ENCODE results near the gene BANF2. TPM values are rescaled to one million over a fixed set of nuclear protein-coding genes. Genes with fewer than 3 reads are reported as not detected.
A peak's percentile ranks its signal among the peaks of the same experiment; 100 is the strongest.
"Not testable (repeated sequence)": the region's sequence is repeated elsewhere in the genome, so short reads cannot be mapped to it uniquely, and the experiment has no call there.

BANF2 gene
- total RNA-seq, 1 donor from 2014 or later, result not detected

DNA sequence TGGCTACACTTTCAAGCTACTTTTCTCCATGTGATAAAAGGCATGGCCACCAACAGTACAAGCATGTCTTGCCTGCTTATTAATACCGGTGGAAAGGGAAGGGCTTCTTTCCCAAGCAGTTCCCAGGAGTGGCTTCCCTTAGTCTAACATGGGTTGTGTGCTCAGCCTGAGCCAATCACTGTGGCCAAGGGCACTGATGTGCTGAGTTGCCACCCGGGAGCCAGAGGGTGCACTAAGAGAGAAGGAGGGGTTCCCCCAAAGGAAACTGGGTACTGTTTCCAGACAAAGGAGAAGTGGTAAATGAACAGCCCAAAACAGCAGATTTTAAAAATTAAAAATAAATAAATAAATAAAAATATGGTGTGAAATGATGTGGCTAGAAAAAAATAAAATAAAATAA is 68.5 kb downstream of the BANF2 start:
- H3K4me3 Mint-ChIP-seq, result no peak overlapping the region
- peaks cover 18% of the 10 kb centered on the region for H3K4me1 Mint-ChIP-seq
- no peak for TF ChIP-seq EZH2 (IDR thresholded peaks at IDR 0.05)
- no peak for TF ChIP-seq CTCF (IDR thresholded peaks at IDR 0.05)
- no peak for TF ChIP-seq EZH2phosphoT487 (IDR thresholded peaks at IDR 0.05)
- H3K9me3 Mint-ChIP-seq, result peaks cover 5% of the 10 kb centered on the region
- no peak overlapping the region for H3K27ac ChIP-seq
- no peaks in the 10 kb centered on the region for H3F3A ChIP-seq (ENCODE audit: low read depth)
- H3K9me3 ChIP-seq (ENCODE audit: low read depth), result no peaks in the 10 kb centered on the region
- DNase-seq (ENCODE audit: low spot score), result no peak
- no peak overlapping the region for H3K27ac Mint-ChIP-seq
- H2AFZ ChIP-seq (replicated peaks), result no peak overlapping the region
- H3K27me3 ChIP-seq, result no peaks in the 10 kb centered on the region
- no peak overlapping the region for H3K9ac ChIP-seq
- H3K36me3 Mint-ChIP-seq, result no peaks in the 10 kb centered on the region
- H3K79me2 ChIP-seq (ENCODE audit: low read depth), result no peaks in the 10 kb centered on the region
- H3K27me3 Mint-ChIP-seq (ENCODE audit: insufficient read depth, low read depth), result peaks cover 6% of the 10 kb centered on the region
- H3K4me1 ChIP-seq, result no peaks in the 10 kb centered on the region
- H3K4me3 ChIP-seq, result no peak overlapping the region
- no peaks in the 10 kb centered on the region for H4K20me1 ChIP-seq (ENCODE audit: low read depth)
- no peaks in the 10 kb centered on the region for H3K36me3 ChIP-seq
- no peak overlapping the region for H3K4me2 ChIP-seq

GRCh38 chr20:17769716-17770115 is 70.0 kb downstream of the BANF2 start:
- H3K27ac ChIP-seq; H2AFZ ChIP-seq (replicated peaks); H3K4me1 ChIP-seq; H3K4me3 ChIP-seq; H3K36me3 ChIP-seq; H4K20me1 ChIP-seq (ENCODE audit: low read depth); H3K79me2 ChIP-seq (ENCODE audit: low read depth); H3K36me3 Mint-ChIP-seq; H3F3A ChIP-seq (ENCODE audit: low read depth); H3K27me3 Mint-ChIP-seq (ENCODE audit: insufficient read depth, low read depth); DNase-seq (ENCODE audit: low spot score); H3K9ac ChIP-seq; H3K4me3 Mint-ChIP-seq; H3K9me3 ChIP-seq (ENCODE audit: low read depth); H3K4me2 ChIP-seq; H3K9me3 Mint-ChIP-seq; H3K27me3 ChIP-seq; H3K27ac Mint-ChIP-seq: not testable (repeated sequence)
- peaks cover 21% of the 10 kb centered on the region for H3K4me1 Mint-ChIP-seq

DNA sequence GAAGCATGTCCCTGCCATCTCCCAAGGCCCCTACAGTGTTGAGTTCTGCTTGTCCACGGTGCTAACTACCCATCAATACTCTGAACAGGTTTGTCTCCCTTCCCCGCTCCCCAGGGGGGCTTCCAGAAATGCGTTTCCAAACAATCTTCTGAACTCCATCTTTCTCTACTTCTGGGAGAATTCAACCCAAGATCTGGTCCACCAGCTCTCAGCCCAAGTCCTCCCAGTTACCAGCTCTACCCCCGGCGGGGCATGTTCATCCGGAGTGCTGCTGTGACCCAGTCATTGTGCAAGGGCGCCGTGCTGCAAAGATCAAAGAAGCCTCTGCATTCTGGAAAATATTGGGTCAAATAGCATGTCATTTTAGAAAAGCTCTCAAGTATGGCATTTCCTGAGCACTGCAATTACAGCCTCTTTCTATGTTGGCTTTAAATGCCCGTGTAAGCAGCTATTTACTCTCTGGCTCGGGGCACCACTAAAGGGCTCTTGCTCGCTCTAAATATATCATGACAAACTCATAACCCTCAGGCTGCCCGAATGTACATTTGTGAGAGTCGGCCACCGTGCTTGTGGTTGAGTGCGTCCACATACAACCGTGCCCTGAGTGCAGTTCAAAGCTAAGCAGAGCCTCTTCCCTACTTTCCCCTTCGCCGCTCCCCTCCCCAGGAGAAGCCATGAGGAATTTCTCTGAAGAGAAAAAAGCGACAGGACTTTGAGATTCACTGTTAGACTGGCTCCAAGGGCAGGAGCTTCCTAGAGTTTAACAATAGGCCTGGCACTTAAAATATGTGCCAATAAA is 71.6 kb downstream of the BANF2 start:
- Histone ChIP-seq H3K4me3 (no peak overlapping the region), H2AFZ (replicated peaks) (no peak overlapping the region), H4K20me1 (ENCODE audit: low read depth) (no peaks in the 10 kb centered on the region), H3K36me3 (no peaks in the 10 kb centered on the region), H3K4me2 (no peak overlapping the region), H3F3A (ENCODE audit: low read depth) (no peaks in the 10 kb centered on the region), H3K79me2 (ENCODE audit: low read depth) (no peaks in the 10 kb centered on the region), H3K4me1 (no peaks in the 10 kb centered on the region), H3K9ac (no peak overlapping the region), H3K9me3 (ENCODE audit: low read depth) (no peaks in the 10 kb centered on the region), H3K27me3 (no peaks in the 10 kb centered on the region), H3K27ac (no peak overlapping the region)
- Mint-ChIP-seq H3K36me3 (peaks cover 2% of the 10 kb centered on the region), H3K27ac (peak overlapping the region; percentile 87), H3K27me3 (ENCODE audit: insufficient read depth, low read depth) (peaks cover 7% of the 10 kb centered on the region), H3K9me3 (peaks cover 2% of the 10 kb centered on the region), H3K4me3 (no peak overlapping the region), H3K4me1 (peaks cover 23% of the 10 kb centered on the region)
- TF ChIP-seq CTCF (IDR thresholded peaks at IDR 0.05), result no peak
- TF ChIP-seq EZH2phosphoT487 (IDR thresholded peaks at IDR 0.05), result no peak
- no peak for TF ChIP-seq EZH2 (IDR thresholded peaks at IDR 0.05)
- DNase-seq (ENCODE audit: low spot score), result no peak

DNA sequence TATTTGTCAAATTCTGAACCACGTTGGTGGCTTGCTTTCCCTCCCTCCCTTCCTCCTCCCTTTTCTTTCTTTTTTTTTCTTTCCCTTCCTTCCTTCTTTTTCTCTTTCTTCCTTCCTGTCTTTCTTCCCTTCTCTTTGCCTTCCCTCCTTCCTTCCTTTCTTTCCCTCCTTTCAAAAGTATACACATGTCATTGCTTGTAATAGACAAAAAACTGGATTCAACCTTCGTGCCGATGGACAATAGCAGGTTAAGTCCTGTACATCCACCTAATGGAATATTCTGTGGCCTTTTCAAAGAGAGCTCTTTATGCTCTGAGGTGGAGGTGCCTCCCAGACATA is 72.2 kb downstream of the BANF2 start:
- Histone ChIP-seq H3K4me2 (no peak overlapping the region), H3K79me2 (ENCODE audit: low read depth) (no peaks in the 10 kb centered on the region), H3K27me3 (no peaks in the 10 kb centered on the region), H3K4me1 (no peaks in the 10 kb centered on the region), H4K20me1 (ENCODE audit: low read depth) (no peaks in the 10 kb centered on the region), H3K4me3 (no peak overlapping the region), H3K36me3 (no peaks in the 10 kb centered on the region), H3F3A (ENCODE audit: low read depth) (no peaks in the 10 kb centered on the region), H3K27ac (no peak overlapping the region), H3K9ac (no peak overlapping the region), H3K9me3 (ENCODE audit: low read depth) (no peaks in the 10 kb centered on the region), H2AFZ (replicated peaks) (no peak overlapping the region)
- no peak overlapping the region for H3K27ac Mint-ChIP-seq
- H3K4me3 Mint-ChIP-seq, result no peak overlapping the region
- peaks cover 2% of the 10 kb centered on the region for H3K36me3 Mint-ChIP-seq
- H3K4me1 Mint-ChIP-seq, result peaks cover 24% of the 10 kb centered on the region
- H3K9me3 Mint-ChIP-seq, result peaks cover 3% of the 10 kb centered on the region
- no peak for DNase-seq (ENCODE audit: low spot score)
- peaks cover 7% of the 10 kb centered on the region for H3K27me3 Mint-ChIP-seq (ENCODE audit: insufficient read depth, low read depth)
- TF ChIP-seq CTCF (IDR thresholded peaks at IDR 0.05), result no peak
- no peak for TF ChIP-seq EZH2phosphoT487 (IDR thresholded peaks at IDR 0.05)
- no peak for TF ChIP-seq EZH2 (IDR thresholded peaks at IDR 0.05)
